ENCODE data around the gene SMAD3.

The SMAD3 gene

DNA sequence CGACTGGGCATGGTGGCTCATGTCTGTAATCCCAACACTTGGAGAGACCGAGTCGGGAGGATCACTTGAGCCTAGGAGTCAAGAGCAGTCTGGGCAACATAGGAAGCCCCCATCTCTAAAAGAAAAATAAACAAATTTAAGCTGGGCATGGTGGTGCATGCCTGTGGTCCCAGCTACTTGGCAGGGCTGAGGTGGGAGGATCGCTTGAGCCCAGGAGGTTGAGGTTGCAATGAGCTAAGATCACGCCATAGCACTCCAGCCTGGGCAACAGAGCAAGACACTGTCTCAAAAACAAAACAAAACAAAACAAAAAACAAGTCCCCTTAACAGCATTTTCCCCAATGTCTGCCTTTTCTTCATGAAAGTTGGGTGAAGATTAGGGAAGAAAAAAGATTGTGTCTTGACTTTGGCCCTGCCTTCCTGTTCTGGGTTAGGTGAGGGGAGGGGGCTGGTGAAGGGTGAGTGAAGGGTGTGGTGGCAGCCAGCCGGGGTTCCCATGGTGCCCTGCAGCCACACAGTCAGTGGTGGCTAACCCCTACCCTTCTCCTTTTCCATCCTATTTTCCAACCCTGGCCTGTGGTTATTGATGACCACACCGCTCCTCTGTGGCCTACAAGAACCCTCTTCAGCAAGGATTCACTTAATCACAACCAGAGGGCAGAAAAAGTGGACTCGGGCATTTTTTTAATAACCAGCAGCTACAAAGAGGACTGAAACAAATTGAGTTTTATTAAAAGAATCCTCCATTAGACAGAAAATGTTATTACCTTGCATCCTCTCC lies 28.4 kb upstream of the SMAD3 start:
- DNase-seq (ENCODE audit: low read depth): no peak

DNA sequence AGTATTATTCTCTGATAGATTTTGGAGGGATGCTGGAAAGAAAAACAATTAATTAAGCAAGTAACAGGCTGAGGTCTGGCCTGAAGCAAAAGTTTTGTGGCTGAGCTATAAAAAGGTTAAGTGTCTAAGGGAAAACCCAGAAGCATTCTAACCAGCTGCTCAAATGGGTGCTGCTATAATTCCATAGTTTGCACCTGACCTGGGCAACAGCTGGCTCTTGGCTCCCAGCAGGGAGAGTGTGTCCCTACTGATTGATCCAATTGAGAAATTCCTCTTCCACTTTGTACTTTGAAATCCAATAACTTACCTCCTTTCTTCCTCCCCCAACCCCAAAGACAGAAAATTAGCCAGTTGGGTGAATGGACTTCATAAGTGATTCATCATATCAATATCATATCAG lies 27.7 kb upstream of the SMAD3 start:
- no peak for DNase-seq (ENCODE audit: low read depth)

DNA sequence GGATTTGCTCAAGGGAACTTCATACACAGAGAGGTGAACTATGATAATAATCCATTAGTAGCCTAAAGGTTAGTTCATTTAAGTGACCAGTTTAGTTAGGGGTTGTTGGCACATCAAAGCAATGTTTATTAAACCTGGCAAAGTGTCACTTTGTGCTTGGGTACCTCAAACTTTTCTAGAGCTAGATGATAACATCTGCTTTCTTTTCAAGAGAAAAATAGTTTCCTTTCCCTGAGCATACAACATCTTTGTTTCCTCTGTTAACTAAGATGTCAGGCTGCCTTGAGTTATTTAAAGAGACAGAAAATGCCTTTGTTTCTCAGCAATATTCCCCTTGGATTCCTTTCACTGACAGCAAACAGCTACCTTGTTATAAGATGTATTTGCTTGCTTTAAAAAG lies 26.7 kb upstream of the SMAD3 start:
- no peak for DNase-seq (ENCODE audit: low read depth)

DNA sequence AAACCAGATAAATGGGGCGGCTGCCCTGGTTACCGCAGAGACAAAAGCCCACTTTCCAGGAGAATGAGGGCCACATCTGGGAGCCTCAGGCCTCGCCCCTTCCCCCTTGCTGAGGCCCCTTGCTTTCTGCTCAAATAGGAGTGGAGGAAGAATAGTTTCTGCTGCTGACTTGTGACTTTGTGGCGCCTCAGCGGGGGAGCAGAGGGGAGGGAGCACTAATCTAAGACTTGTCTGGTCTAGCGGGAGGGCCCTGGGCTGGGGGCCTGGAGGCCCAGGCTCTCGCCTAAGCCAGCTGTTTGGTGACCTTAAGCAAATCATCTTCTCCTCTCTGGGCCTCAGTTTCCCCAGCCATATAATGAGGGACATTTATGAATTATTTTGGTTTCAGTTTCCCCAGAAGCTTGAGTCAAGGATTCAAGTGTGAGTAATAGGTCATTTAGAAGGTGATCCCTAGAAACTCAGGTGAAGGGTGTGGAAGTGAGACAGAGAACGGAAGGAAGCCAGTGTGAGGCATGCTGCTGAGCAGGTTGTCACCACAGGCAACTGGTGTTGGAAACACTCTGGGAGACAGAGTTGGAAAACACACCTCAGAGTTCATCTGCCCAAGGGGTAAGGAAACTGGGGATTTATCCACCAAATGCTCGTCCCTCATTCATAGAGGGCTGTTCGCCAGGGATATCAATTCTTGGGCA lies 25.9 kb upstream of the SMAD3 start:
- DNase-seq (ENCODE audit: low read depth): no peak

DNA sequence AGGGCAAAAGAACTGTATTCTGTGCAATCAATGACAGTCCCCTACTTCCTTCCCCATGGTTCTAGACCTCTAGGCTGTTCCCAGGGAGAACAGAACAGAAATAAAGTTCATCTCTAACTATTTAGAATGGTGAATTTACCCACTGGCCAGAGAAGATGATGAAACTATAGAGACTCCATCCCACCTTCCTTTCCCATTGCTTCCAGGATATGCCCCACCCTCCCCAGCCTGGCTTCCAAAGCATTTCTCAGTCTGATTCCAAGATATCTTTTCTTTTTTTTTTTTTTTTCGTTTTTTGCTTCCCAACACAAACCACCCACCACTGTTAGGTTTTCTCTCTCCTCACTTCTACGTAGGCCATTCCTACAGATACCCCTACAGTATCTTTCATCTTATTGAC lies 25.1 kb upstream of the SMAD3 start:
- DNase-seq (ENCODE audit: low read depth): no peak

DNA sequence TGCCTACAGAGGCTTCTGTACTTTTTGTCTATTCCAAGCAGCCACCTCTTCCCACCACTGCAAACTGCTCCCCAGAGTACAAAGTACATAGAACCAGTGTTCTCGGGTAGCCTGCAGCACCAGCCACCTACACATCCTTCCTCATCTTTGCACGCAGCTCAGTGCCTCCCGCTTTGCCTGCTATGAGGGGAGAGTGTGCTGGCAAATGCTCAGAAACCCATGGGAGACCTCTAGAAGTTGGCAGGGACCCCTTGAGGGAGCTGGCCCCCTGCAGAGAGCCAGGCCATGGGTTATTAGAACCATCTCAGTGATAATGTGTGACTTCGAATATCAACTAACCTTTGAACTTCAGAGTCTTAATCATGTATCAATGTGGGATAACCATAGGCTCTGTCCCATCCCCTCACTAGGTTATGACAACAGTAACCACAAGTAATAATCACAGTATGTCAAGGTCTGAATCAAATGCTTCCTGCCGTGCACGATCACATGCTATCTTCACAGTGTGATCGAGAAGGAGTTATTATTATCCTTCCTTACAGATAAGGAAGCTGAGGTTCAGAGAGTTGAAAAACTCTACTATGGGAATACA lies 22.8 kb upstream of the SMAD3 start:
- no peak for DNase-seq (ENCODE audit: low read depth)

DNA sequence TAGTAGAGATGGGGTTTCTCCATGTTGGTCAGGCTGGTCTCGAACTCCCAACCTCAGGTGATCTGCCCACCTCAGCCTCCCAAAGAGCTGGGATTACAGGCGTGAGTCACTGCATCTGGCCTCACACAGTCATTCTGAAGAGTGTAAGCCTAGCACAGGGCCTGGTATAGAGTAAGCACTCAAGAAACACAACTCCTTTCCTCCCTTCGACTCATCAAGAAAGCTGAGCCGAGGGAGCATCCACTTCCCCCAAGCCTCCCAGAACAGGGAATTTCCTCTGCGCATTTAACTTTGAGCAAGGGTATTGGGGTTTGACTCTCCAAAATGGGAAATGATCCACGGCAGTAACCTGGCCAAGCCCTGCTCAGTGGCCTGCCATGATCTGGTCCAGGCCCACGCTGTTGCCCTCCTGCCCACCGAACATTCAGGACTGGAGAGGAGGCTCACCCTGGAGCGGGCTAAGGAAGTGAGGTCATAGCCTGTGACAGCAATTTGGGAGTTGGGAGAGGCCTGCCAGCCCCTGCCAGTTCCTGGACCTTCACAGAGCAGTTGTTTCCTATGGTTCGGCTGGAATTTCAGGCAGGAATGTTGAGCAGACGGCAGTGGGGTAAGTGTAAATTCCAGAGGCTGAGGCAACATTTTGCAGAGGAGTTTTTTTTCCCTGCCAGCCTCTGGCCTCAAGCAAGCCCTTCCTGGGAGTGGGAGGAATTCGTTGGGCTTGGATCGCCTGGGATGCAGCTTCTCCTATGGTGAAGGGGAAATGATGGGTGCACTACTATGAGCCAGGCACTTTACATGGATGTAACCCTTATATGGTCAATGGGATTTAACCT lies 21.2 kb upstream of the SMAD3 start:
- DNase-seq (ENCODE audit: low read depth): no peak

DNA sequence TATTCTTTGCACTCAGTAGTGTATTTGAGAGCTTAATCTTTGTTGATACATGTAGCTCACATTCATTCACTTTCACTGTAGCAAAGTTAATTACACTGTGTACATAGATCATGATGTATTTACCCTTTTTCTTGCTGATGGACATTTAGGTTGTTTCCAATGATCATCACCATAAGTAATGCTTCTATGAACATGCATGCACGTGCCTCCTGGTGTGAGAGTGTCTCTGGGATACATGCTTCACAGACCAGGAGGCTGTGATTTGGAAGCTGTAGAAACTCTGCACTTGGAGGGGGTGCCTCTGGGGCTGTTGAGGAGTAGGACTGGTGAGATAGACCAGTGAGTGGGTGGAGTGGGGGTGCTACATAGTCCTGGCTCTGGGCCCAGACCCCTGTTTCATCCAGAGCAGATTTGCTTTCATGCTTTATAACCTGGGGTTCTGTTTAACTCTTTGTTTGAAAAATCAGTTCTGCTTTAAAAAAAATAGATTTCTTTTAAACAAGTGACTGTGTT lies 18.2 kb upstream of the SMAD3 start:
- DNase-seq (ENCODE audit: low read depth): no peak

DNA sequence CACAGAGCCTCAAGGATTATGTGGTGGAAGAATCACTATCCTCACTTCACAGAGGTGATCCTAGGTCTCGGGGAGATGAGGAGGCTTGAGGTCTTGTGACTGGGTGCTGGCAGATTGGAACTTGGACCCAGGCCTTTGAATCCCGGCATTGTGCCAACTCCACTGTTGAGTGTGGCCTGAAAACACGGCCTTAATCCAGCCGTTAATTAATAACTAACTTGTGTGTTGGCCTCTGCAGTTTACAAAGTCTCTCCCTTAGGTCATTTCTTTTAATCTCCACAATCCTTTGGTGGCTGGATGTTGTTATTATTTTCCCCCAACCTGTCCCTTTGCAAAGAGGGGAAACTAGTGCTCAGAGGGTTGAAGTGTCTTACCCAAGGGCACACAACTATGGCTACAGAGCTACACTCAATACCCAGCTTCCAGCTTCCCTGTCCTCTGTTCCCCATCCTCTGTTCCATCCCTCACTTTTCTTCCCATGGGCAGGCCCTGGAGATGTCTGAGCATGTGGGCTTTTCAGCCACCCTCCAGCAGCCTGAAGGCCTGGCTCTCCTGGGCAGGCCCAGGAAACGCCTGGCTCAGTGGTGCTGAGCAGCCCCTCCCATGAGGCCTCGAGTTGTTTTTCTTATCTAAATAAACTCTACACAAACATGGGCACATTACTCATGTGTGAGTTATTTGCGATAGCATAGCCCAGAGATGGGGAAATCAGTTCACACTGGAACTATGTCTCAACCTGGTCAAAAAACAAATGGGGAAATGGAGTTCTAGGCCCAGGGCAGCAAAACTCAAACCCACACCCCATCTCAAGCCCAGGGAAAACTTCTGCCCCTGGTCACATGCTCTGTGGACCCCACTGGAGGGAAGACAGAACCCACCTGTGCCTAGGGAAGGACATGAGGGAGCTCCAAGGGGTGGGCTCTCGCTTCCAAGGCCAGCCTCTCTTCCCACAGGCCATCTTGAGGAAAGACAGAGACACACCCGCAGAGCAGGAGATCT lies 16.8 kb upstream of the SMAD3 start:
- no peak for DNase-seq (ENCODE audit: low read depth)

DNA sequence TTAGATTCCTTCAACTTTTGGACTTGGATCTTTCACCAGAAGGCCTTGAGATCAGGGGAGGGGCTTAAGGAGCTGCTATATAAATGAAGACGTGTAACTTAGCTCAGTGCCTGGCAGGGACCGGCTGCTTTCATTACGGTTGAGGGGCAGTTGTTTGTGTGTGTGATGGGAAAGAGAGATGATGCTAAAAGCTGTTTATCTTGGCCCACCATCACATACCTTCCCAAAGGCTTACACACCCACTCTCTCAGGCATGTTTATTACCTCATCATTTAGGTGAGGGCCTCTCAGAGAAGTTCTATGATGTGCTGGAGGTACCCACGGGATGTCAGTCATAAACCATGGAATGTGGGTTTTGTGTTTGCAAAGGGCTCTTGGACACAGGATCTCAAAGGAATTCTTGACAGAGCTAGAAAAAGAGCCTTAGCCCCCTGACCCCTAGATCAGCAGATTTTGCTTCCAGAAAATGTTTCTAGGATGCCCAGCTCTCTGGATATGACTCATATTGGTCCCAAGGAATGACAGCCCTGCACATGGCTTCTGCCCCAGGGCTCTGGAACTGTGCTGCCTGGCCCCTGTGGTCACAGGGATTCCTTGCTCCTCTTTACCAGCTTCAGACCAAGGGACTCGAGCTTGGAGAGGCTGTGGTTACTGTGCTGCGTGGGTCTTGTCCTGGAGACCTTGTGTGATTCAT lies 15.9 kb upstream of the SMAD3 start:
- DNase-seq (ENCODE audit: low read depth): no peak

DNA sequence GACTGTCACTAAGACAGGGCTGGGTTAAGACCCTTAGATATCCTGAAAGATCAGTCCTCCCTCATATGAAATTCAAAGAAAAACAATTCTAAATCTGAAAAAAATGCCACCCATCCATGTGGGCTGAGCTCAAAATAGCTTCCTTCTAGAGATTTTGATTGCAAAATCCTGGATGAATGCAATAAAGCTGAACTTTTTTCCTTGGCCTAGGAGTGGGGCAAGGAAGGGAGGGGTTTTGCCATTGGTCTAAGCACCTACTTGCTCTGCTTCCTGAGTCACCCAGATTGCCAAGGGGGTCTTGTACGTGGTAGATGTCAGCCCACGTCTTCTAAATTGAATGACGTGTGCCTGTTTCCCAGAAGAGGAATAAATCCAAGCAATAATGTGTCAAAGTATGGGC lies 15.3 kb upstream of the SMAD3 start:
- no peak for DNase-seq (ENCODE audit: low read depth)

DNA sequence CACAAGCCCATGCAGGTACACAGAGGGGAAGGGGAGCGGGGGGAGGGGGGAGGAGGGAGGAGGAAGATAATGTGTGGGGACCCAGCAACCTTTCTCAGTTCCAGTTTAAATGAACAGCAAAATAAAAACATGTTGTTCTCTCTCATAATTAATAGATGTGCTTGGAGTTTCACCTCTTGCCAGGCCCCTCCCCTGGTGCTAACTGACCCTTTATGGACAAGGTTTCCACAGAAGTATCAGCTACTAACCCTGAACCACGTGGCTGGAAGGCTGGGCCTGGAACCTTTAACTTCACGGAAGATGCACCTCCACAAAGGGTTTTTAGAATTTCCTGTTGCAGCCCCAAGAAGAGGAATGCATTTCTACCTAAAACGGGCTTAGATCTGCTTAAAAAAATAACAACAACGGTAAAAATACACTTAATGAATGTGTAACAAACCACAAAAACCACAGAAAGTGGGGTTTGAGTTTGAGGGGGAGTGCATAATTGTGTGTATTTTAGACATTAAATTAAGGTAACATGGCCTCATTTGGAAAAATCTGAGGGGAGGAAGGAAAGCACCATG lies 14.8 kb upstream of the SMAD3 start:
- DNase-seq (ENCODE audit: low read depth): no peak

DNA sequence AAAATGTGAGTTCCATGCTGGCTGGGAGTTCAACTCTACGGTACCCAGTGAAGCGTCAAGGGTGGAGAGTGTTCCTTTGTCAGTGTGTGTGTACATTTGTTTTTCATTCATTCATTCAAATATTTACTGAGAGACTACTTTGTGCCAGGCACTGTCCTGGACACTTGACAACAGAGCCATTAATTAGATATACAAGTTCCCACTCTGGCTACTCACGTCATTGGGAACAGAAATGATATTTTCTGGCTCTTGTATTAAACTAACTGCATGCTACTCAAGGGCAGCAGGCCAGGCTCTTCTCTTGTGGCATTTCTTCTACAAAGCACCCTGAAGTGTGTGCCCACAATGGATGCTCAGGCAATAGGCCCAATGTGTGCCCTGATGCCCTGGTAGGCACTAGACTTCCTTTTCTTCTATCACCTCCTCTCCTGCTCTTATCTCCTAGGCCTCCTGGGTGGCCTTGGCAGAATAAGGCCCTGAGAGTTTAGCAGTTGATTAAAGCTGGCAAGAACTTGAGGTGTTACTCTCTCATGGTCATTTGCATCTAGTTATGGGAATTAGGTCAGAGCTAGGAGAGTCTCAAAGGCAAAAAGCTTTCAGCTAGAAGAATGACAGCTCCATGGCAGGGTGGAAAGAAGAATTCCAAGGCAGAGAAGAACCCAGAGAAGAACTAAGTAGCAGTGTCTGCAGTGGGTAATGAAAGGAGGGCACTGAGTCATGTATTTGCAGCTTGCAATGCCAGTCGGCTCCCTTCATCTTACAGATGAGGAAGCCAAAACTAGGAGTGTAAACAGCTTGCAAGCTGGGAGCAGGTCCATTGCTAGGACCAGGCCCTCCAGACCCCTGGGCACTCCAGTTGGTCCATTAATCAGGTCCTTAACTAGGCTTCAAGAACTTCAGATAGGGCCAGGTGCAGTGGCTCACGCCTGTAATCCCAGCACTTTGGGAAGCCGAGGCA lies 14.0 kb upstream of the SMAD3 start:
- no peak for DNase-seq (ENCODE audit: low read depth)

DNA sequence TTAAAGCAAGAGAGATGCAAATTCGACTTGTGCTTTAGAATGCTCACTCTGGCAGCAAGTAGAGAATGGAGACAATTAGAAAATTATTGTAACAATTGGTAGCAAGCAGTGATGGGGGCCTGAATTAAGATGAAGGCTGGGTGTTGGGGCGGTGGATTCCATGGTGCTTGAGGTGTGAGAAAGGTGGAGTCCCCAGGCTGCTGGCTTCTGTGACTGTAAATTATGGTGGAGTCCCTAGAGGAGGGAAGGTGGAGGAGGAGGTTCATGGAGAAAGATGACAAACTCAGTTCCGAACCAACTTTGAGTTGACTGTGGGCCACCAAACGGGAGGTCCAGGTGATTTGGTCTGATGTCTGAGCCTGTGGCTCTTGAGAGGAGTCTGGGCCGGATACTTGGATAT lies 10.7 kb upstream of the SMAD3 start:
- no peak for DNase-seq (ENCODE audit: low read depth)

DNA sequence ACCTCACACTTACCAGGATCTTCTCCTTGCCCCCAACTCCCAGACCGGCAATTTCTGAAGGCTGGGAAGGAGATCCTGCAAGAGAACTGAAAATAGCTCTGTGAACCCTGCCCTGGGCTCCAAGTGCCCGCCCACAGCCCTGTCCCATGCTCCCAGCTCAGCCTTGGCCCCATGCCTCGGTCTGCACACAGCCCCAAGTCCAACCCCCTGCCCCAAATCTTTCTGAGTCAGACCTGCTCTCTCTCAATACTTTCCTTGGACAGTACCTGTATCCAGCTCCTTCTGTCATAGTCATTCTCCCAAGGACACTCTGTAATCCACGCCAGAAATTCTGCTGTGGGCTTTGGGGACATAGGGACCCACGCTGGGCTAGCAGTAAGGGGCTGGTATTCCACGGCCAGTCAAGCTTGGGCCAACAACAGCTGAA lies 6.3 kb upstream of the SMAD3 start:
- DNase-seq (ENCODE audit: low read depth): no peak

DNA sequence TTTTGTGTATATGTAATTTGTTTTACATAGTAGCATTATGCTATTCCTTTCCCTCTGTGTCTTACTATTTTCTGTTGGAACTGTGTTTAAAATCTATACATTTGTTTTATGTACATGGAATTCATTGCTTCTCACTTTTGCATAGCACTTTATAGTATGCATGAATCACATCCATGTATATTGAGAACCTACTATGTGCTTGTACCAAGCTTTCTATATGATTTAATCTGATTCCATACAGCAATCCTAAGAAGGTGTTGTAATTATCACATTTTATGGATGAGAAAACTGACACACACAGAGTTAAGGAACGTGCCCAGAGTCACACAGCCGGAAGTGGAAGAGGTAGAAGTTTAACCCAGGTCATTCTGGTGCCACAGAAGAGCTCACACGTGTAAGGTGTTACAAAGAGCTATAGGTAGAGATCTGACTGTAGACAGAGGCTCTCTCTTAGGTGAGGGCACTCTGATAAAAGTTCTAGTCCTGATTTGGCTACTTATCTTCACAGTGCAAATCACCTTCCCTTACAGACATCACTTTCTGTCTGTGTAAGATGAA lies 3.5 kb upstream of the SMAD3 start:
- DNase-seq (ENCODE audit: low read depth): no peak

DNA sequence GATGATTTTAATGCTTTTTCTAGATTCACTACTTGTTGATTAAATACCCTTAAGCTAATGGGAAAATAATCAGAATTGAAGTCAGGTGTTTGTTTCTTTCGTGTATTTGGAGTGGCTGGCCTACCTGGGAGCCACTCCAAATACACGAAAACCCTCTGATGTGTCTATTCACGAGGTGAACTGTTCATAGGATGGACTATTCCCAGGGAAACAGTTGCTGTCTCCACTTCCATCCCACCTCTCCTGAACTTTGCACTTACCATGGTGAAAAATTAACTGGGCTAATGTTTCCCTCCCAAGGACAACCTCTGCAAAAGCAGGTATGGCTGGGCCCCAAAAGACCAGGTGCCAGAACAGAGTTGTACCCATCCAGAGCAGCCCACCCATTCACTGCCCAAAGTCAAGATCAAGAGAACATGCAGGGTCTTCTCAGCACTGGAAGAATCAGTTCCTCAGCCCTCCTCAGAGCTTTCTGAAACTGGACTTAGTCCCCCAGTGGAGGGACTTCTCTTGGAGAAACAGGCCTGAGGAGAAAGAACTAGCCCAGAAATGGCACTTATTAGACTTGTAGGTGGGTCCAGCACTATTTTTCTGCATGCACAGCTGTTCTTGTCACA lies 2.9 kb upstream of the SMAD3 start:
- DNase-seq (ENCODE audit: low read depth): no peak

All from stimulated activated CD8-positive, alpha-beta memory T cell treated with anti-CD3 and anti-CD28 coated beads, Interleukin-4, amount 100 ng/mL, for 24 hours (primary cell).